ENCODE results near the gene CAPN2. TPM values are rescaled to one million over a fixed set of nuclear protein-coding genes. Genes with fewer than 3 reads are reported as not detected.

The CAPN2 gene
- total RNA-seq, 4 donors from 2014 or later = 134 to 155 (median 148) TPM

DNA sequence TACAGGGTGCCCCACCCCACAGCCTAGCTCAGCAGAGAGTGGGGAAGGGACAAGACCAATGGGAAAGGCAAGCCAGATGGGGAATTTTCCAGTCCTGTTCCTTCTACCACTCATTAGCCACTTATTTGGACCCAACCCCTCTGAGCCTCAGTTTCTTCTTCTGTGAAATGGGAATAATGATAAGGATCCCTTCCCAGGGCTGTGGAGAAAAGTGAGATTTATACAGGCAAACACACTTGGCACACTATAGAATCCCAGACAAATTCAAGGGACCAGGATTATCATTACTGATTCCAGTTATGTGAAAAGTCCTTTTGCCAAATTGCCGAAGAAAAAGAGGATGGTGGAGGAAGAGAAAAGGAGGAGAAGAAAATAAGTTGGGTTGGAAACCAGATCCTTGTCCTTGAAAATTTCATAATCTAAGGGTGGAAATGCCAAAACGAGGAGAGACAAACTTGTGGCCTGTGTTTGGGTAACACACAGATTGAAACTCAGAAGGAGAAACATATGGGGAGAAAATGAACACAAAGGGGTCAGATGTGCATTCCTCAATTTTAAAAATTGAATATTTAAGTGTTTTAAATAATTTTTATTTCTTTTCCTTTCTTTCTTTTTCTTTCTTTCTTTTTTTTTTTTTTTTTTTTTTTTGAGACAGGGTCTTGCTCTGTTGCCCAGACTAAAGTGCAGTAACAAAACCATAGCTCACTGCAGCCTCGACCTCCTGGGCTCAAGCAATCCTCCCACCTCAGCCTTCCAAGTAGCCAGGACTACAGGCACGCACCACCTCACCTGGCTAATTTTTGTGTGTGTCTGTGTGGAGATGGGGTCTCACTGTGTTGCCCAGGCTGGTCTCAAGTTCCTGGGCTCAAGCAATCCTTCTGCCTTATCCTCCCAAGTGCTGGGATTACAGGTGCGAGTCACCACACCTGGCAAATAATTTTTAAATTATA lies 9.6 kb downstream of the CAPN2 start:
- no peaks in the 10 kb centered on the region for H3K27me3 ChIP-seq
- no peak for DNase-seq
- H3K9me3 ChIP-seq = no peaks in the 10 kb centered on the region
- no peak overlapping the region for H3K4me3 ChIP-seq (replicated peaks in 1 of 3)
- peaks cover 6 to 33% of the 10 kb centered on the region in 2 donors for H3K4me1 ChIP-seq
- WGBS, 2 donors = 83 to 89% methylated on average over 5 of the region's 5 CpGs
- peak overlapping the region in 1 of 3 donors; percentile 12 for H3K27ac ChIP-seq
- no peak for TF ChIP-seq POLR2A (IDR thresholded peaks at IDR 0.05)
- TF ChIP-seq, protein P1, sequence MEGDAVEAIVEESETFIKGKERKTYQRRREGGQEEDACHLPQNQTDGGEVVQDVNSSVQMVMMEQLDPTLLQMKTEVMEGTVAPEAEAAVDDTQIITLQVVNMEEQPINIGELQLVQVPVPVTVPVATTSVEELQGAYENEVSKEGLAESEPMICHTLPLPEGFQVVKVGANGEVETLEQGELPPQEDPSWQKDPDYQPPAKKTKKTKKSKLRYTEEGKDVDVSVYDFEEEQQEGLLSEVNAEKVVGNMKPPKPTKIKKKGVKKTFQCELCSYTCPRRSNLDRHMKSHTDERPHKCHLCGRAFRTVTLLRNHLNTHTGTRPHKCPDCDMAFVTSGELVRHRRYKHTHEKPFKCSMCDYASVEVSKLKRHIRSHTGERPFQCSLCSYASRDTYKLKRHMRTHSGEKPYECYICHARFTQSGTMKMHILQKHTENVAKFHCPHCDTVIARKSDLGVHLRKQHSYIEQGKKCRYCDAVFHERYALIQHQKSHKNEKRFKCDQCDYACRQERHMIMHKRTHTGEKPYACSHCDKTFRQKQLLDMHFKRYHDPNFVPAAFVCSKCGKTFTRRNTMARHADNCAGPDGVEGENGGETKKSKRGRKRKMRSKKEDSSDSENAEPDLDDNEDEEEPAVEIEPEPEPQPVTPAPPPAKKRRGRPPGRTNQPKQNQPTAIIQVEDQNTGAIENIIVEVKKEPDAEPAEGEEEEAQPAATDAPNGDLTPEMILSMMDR (IDR thresholded peaks at IDR 0.05) = no peak
- intact Hi-C loops (cut with DNase I) = no loop called here
- H3K36me3 ChIP-seq = peaks cover 25 to 26% of the 10 kb centered on the region in 2 donors

DNA sequence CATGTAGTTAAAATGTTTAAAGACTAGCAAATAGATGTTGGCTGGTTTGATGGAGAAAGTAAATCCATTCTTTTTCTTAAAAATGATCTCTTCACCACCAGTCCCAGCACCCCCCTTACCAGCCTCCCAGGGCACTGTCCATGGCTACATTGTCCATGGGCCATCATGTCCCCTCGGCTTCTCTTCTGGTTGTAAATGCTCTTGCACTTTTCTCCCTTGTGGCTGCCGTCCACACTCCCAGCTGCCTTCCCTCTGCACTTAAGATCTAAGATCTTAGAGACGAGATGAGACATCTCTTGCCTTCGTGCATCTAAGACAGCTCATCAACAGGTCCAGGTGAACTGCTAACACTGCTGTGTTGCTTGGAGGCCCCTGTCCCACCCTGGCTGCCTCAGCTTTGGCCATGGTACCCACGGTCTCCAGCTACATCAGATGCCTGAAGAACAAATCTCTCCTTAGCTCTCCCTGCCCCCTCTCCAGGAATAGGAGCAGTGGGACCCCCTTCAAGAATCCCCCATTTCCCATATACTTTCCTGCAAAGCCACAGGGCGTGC lies 11.1 kb downstream of the CAPN2 start:
- no peak for TF ChIP-seq POLR2A (IDR thresholded peaks at IDR 0.05)
- TF ChIP-seq, protein P1 (IDR thresholded peaks at IDR 0.05) = no peak
- H3K4me1 ChIP-seq = peaks cover 6 to 41% of the 10 kb centered on the region in 2 donors
- H3K27ac ChIP-seq = no peak overlapping the region
- H3K36me3 ChIP-seq = peaks cover 21 to 25% of the 10 kb centered on the region in 2 donors
- intact Hi-C loops (cut with DNase I) = no loop called here
- DNase-seq = no peak
- H3K27me3 ChIP-seq = no peaks in the 10 kb centered on the region
- H3K9me3 ChIP-seq = no peaks in the 10 kb centered on the region
- no peak overlapping the region for H3K4me3 ChIP-seq (replicated peaks in 1 of 3)
- WGBS, 2 donors = 92 to 94% methylated on average over 6 of the region's 6 CpGs

- WGBS, 2 donors = 89 to 98% methylated on average over 4 of the region's 4 CpGs
- peaks cover 12 to 18% of the 10 kb centered on the region in 2 donors for H3K36me3 ChIP-seq
Observed at GRCh38 chr1:223724376-223724775, 12.0 kb downstream of the CAPN2 start.

DNA sequence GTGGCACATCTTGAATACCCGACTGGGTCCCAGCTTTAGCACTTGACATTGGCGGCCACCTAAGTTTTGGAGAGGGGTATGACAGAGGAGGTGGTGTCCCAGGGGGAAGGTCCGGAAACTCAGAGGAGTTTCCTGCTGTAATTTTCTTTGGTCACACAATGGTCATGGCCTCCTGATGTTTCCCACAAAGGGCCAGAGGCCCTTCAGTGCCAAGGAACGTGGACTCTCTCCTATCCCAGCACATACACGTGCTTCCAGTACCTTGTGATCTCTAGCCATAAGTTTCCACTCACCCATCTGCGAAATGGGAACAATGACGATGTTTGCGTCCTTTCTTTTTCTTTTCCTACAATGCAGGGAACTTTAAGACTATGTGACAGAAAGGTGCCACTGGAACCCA lies 13.2 kb downstream of the CAPN2 start:
- no peaks in the 10 kb centered on the region for H3K9me3 ChIP-seq
- H3K27me3 ChIP-seq = no peaks in the 10 kb centered on the region
- no peak for DNase-seq
- WGBS, 2 donors = 83 to 90% methylated on average over 8 of the region's 8 CpGs
- intact Hi-C loops (cut with DNase I) = no loop called here
- H3K27ac ChIP-seq = peak overlapping the region in 2 of 3 donors; percentile 36 to 70
- no peak overlapping the region for H3K4me3 ChIP-seq (replicated peaks in 1 of 3)
- TF ChIP-seq, protein P1 (IDR thresholded peaks at IDR 0.05) = no peak
- TF ChIP-seq POLR2A (IDR thresholded peaks at IDR 0.05) = no peak
- peaks cover 3 to 8% of the 10 kb centered on the region in 2 donors for H3K36me3 ChIP-seq
- H3K4me1 ChIP-seq = peaks cover 11 to 44% of the 10 kb centered on the region in 2 donors

More at GRCh38 chr1:223724376-223724775, 12.0 kb downstream of the CAPN2 start:
- H3K27me3 ChIP-seq = no peaks in the 10 kb centered on the region
- TF ChIP-seq POLR2A (IDR thresholded peaks at IDR 0.05) = no peak
- TF ChIP-seq, protein P1 (IDR thresholded peaks at IDR 0.05) = no peak
- H3K4me1 ChIP-seq = peaks cover 6 to 36% of the 10 kb centered on the region in 2 donors
- intact Hi-C loops (cut with DNase I) = no loop called here
- no peak for DNase-seq
- H3K9me3 ChIP-seq = no peaks in the 10 kb centered on the region
- H3K27ac ChIP-seq = no peak overlapping the region
- no peak overlapping the region for H3K4me3 ChIP-seq (replicated peaks in 1 of 3)
